ENCODE measurements around the gene BICRAL. TPM values are rescaled to one million over a fixed set of nuclear protein-coding genes. Genes with fewer than 3 reads are reported as not detected.
"Not testable (repeated sequence)": the region's sequence is repeated elsewhere in the genome, so short reads cannot be mapped to it uniquely, and the experiment has no call there.

The BICRAL gene
- total RNA-seq, 1 experiment from 2014 or later: 6.9 TPM

DNA sequence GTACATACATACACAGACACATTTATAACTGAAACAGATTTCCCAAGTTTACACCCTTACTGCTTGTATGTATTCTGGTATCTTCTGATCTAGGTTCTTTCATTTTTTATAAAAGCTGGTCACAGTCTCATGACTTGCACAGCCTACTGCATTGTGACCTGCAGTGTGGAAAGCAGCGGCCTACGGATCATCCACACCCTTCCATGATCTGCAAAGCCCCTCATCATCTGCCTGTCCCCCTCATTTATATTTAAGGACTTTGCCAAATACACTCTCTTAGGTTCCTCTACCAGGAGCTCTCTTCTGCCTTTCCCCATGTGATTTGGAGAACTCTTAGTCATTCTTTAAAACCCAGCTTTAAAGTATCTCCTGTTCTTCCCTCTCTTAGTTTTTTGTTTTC lies 12.0 kb upstream of the BICRAL start:
- ChIA-PET CTCF (no interaction called here), POLR2A (ENCODE audit: low non-redundant PET) (interaction anchor here (0.6 kb wide), 1 partner anchor 12 kb away, joined by 6 read pairs; the partner anchor contains the start of gene BICRAL)
- BruUV-seq (replicated peaks): no TSS peak

DNA sequence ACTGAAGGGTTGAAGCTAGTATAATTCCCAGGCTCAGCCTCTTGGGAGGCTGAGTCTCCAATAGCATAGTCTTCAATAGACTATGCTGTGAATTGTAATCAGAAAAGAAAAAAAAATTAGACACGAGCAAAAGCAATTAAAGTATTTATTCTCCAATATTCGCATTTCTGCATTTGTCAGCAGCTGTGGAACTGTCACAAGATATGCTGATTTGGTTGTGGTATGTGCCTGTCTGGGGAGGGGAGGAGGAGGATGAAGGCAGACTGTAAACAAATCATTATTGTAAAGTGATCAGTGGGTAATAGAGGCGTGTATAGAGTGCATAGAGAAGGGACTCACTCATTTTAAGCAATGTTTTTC lies 10.1 kb upstream of the BICRAL start:
- no TSS peak for BruUV-seq (replicated peaks)
- Histone ChIP-seq H3K36me3 (ENCODE audit: insufficient read depth, low read length, poor library complexity, severe bottlenecking) (no peaks in the 10 kb centered on the region), H3K27ac (ENCODE audit: low read depth, low read length, poor library complexity, severe bottlenecking) (no peak overlapping the region), H3K9me3 (ENCODE audit: low read depth, low read length, poor library complexity, severe bottlenecking) (no peaks in the 10 kb centered on the region), H3K4me1 (ENCODE audit: insufficient read depth, low read length, poor library complexity, severe bottlenecking) (no peaks in the 10 kb centered on the region), H3K4me3 (ENCODE audit: low read depth, low read length, poor library complexity, severe bottlenecking) (no peak overlapping the region), H3K27me3 (replicated peaks; ENCODE audit: insufficient read depth, low read depth, low read length, poor library complexity) (no peaks in the 10 kb centered on the region)
- ChIA-PET CTCF (no interaction called here), POLR2A (ENCODE audit: low non-redundant PET) (no interaction called here)
- DNase-seq (ENCODE audit: low spot score): no peak
- intact Hi-C loops (cut with micrococcal nuclease; ENCODE audit: unreplicated experiment): no loop called here
- TF ChIP-seq, protein P1, sequence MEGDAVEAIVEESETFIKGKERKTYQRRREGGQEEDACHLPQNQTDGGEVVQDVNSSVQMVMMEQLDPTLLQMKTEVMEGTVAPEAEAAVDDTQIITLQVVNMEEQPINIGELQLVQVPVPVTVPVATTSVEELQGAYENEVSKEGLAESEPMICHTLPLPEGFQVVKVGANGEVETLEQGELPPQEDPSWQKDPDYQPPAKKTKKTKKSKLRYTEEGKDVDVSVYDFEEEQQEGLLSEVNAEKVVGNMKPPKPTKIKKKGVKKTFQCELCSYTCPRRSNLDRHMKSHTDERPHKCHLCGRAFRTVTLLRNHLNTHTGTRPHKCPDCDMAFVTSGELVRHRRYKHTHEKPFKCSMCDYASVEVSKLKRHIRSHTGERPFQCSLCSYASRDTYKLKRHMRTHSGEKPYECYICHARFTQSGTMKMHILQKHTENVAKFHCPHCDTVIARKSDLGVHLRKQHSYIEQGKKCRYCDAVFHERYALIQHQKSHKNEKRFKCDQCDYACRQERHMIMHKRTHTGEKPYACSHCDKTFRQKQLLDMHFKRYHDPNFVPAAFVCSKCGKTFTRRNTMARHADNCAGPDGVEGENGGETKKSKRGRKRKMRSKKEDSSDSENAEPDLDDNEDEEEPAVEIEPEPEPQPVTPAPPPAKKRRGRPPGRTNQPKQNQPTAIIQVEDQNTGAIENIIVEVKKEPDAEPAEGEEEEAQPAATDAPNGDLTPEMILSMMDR (conservative IDR thresholded peaks at IDR 0.05; ENCODE audit: low read depth, low read length): no peak
- no peak for TF ChIP-seq EZH2 (IDR thresholded peaks at IDR 0.05; ENCODE audit: borderline replicate concordance, low read depth, low read length, poor library complexity, severe bottlenecking)

More for the DNA sequence above, 12.0 kb upstream of the BICRAL start:
- intact Hi-C loops (cut with micrococcal nuclease; ENCODE audit: unreplicated experiment): no loop called here
- H3K27ac ChIP-seq (ENCODE audit: low read depth, low read length, poor library complexity, severe bottlenecking): no peak overlapping the region
- H3K27me3 ChIP-seq (replicated peaks; ENCODE audit: insufficient read depth, low read depth, low read length, poor library complexity): no peaks in the 10 kb centered on the region
- H3K4me1 ChIP-seq (ENCODE audit: insufficient read depth, low read length, poor library complexity, severe bottlenecking): no peaks in the 10 kb centered on the region
- no peaks in the 10 kb centered on the region for H3K9me3 ChIP-seq (ENCODE audit: low read depth, low read length, poor library complexity, severe bottlenecking)
- H3K36me3 ChIP-seq (ENCODE audit: insufficient read depth, low read length, poor library complexity, severe bottlenecking): no peaks in the 10 kb centered on the region
- H3K4me3 ChIP-seq (ENCODE audit: low read depth, low read length, poor library complexity, severe bottlenecking): no peak overlapping the region
- DNase-seq (ENCODE audit: low spot score): no peak
- TF ChIP-seq EZH2 (IDR thresholded peaks at IDR 0.05; ENCODE audit: borderline replicate concordance, low read depth, low read length, poor library complexity, severe bottlenecking): no peak
- TF ChIP-seq, protein P1 (conservative IDR thresholded peaks at IDR 0.05; ENCODE audit: low read depth, low read length): no peak

DNA sequence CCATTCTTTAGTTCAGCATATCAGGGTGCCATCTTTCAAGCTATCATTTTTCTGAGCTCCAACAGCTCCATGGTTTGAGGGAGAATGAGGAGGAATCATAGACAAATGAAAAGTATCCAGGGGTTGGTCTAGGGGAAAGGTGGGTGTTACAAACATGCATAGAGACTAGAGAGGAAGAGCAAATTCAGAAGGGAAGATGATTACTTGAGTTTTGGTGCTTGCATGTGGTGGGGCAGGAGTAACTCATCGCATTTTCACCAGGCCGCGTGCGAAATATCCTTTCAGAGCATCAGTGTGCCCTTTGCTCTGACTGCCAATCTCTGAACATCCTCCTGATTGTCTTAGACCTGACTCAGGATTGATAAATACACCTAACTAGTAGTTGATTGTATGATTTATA lies 7.7 kb upstream of the BICRAL start:
- intact Hi-C loops (cut with micrococcal nuclease; ENCODE audit: unreplicated experiment): no loop called here
- H3K4me1 ChIP-seq (ENCODE audit: insufficient read depth, low read length, poor library complexity, severe bottlenecking): peaks cover 1% of the 10 kb centered on the region
- H3K4me3 ChIP-seq (ENCODE audit: low read depth, low read length, poor library complexity, severe bottlenecking): no peak overlapping the region
- no peak overlapping the region for H3K27ac ChIP-seq (ENCODE audit: low read depth, low read length, poor library complexity, severe bottlenecking)
- POLR2A ChIA-PET (ENCODE audit: low non-redundant PET): no interaction called here
- no peak for DNase-seq (ENCODE audit: low spot score)
- H3K36me3 ChIP-seq (ENCODE audit: insufficient read depth, low read length, poor library complexity, severe bottlenecking): no peaks in the 10 kb centered on the region
- CTCF ChIA-PET: interaction anchor here (0.5 kb wide), 1 partner anchor 311 kb away, joined by 13 read pairs; no protein-coding TSS in a partner anchor
- no peaks in the 10 kb centered on the region for H3K27me3 ChIP-seq (replicated peaks; ENCODE audit: insufficient read depth, low read depth, low read length, poor library complexity)
- BruUV-seq (replicated peaks): no TSS peak
- TF ChIP-seq, protein P1 (conservative IDR thresholded peaks at IDR 0.05; ENCODE audit: low read depth, low read length): no peak
- no peaks in the 10 kb centered on the region for H3K9me3 ChIP-seq (ENCODE audit: low read depth, low read length, poor library complexity, severe bottlenecking)

DNA sequence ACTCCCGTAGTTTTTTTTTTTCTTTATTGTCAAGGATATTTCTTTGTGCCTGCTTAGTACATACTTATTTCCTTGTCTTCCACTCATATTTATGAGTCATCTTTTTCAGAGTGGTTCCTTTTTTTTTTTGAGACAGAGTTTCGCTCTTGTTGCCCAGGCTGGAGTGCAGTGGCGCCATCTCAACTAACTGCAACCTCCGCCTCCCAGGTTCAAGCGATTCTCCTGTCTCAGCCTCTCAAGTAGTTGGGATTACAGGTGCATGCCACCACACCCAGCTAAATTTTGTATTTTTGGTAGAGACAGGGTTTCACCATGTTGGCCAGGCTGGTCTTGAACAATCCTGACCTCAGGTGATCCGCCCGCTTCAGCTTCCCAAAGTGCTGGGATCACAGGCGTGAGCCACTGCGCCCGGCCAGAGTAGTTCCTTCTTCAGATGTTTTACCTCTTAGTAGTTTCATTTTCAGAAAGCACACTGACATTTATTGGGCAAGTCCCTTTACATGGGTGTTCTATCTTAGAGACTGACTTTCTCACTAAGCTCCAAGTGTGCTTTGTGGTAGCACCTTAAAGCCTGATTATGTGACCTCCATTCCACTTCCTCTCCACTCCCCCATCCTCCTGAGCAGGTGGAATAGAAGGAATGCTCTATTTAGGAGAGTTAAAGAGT lies 6.9 kb upstream of the BICRAL start:
- BruUV-seq (replicated peaks); CTCF ChIA-PET; POLR2A ChIA-PET (ENCODE audit: low non-redundant PET): not testable (repeated sequence)

More for the DNA sequence above, 6.9 kb upstream of the BICRAL start:
- H3K27ac ChIP-seq (ENCODE audit: low read depth, low read length, poor library complexity, severe bottlenecking); H3K9me3 ChIP-seq (ENCODE audit: low read depth, low read length, poor library complexity, severe bottlenecking); H3K36me3 ChIP-seq (ENCODE audit: insufficient read depth, low read length, poor library complexity, severe bottlenecking); DNase-seq (ENCODE audit: low spot score); H3K4me1 ChIP-seq (ENCODE audit: insufficient read depth, low read length, poor library complexity, severe bottlenecking); H3K4me3 ChIP-seq (ENCODE audit: low read depth, low read length, poor library complexity, severe bottlenecking); H3K27me3 ChIP-seq (replicated peaks; ENCODE audit: insufficient read depth, low read depth, low read length, poor library complexity); intact Hi-C loops (cut with micrococcal nuclease; ENCODE audit: unreplicated experiment): not testable (repeated sequence)

Measured in A673 (cell line).